Measurements from ENCODE around the gene KDM6A.

GRCh38 chrX:45140812-45141211 lies 267.8 kb downstream of the KDM6A start:
- TF ChIP-seq SMARCC2 (IDR thresholded peaks at IDR 0.05; ENCODE audit: low read depth): no peak
- no peak for TF ChIP-seq POLR2A (conservative IDR thresholded peaks at IDR 0.05)
- TF ChIP-seq CTCF (IDR thresholded peaks at IDR 0.05 in 2 of 3, conservative IDR thresholded peaks at IDR 0.05 in 1 of 3; ENCODE audit: insufficient read depth in 2 of 3, low read depth in 1 of 3, low read length in 3 of 3): no peak
- no peak for TF ChIP-seq BHLHE40 (IDR thresholded peaks at IDR 0.05; ENCODE audit: low read length)
- TF ChIP-seq JUNB (CRISPR knock-in tag; conservative IDR thresholded peaks at IDR 0.05): no peak
